H1 (cell line): ENCODE measurements around the gene SLC25A42. TPM values are rescaled to one million over a fixed set of nuclear protein-coding genes. Genes with fewer than 3 reads are reported as not detected.

ENCODE experiments used
- CTCF ChIA-PET: fragments of 300-600 bp; sonication (Branson Sonifier 250); formaldehyde crosslinking; loops from one replicate; lab custom pipeline; 2021; ENCODE audit not compliant: partially characterized antibody; lab: Charles Lee
- POLR2A ChIA-PET: fragments of 300-600 bp; sonication (Branson Sonifier 250); formaldehyde crosslinking; loops from one replicate; lab custom pipeline; 2021; ENCODE audit warnings: inconsistent platforms; ENCODE audit not compliant: partially characterized antibody; lab: Charles Lee
- DNase-seq, 2 experiments: peaks; one replicate each; pipeline versions ENCODE4 v3.0.0 to v3.0.0-alpha.2; 2010 to 2022; ENCODE audit warnings: low spot score in 2 of 2, low read depth in 1 of 2, mixed read lengths in 1 of 2
- FAIRE-seq: peaks from 2 replicates; lab custom pipeline; 2011; peaks lifted over from hg19 to GRCh38; lab: Jason Lieb, UNC
- H2AFZ ChIP-seq: 2 replicates; pipeline ENCODE4 v1.8.1; 2012; ENCODE audit warnings: low read length, inconsistent platforms
- H2AK5ac ChIP-seq: 2 replicates; pipeline ENCODE4 v1.6.1; 2013; ENCODE audit warnings: low read depth, low read length
- H2BK120ac ChIP-seq: replicated peaks from 2 replicates; pipeline ENCODE3; 2013; ENCODE audit warnings: low read depth, low read length, inconsistent platforms
- H2BK12ac ChIP-seq: 2 replicates; pipeline ENCODE4 v1.6.1; 2013; ENCODE audit warnings: low read depth, low read length
- H2BK15ac ChIP-seq: 2 replicates; pipeline ENCODE4 v1.6.1; 2013; ENCODE audit warnings: low read length
- H2BK20ac ChIP-seq: 2 replicates; pipeline ENCODE4 v1.6.1; 2013; ENCODE audit warnings: low read length
- H2BK5ac ChIP-seq: 2 replicates; pipeline ENCODE4 v1.6.1; 2013; ENCODE audit warnings: low read depth, low read length
- H3K14ac ChIP-seq: 2 replicates; pipeline ENCODE4 v1.6.1; 2013; ENCODE audit warnings: inconsistent platforms; ENCODE audit not compliant: insufficient read length
- H3K18ac ChIP-seq: 2 replicates; pipeline ENCODE4 v1.6.1; 2013; ENCODE audit warnings: low read length; ENCODE audit errors: extremely low read depth
- H3K23ac ChIP-seq: 2 replicates; pipeline ENCODE4 v1.6.1; 2013; ENCODE audit warnings: inconsistent platforms; ENCODE audit not compliant: insufficient read length
- H3K23me2 ChIP-seq: 2 replicates; pipeline ENCODE4 v1.6.1; 2013; ENCODE audit warnings: low read depth, low read length
- H3K27ac ChIP-seq: 2 replicates; pipeline ENCODE4 v1.6.1; 2011; ENCODE audit warnings: low read depth, low read length, inconsistent platforms
- H3K27me3 ChIP-seq, 4 experiments: replicated peaks in 1 of 4; 1 replicate in 1 of 4; 2 replicates in 3 of 4; pipeline versions ENCODE4 v1.6.1 to v1.8.1; 2011 to 2013; ENCODE audit warnings: low read length in 3 of 4, mild to moderate bottlenecking in 3 of 4, inconsistent platforms in 2 of 4, mixed read lengths in 2 of 4, moderate library complexity in 1 of 4; ENCODE audit not compliant: control insufficient read depth in 3 of 4, insufficient read depth in 3 of 4; ENCODE audit errors: extremely low read depth in 1 of 4
- H3K36me3 ChIP-seq, 4 experiments: 2 replicates each; pipeline versions ENCODE4 v1.6.1 to v1.8.1; 2011 to 2013; ENCODE audit warnings: mild to moderate bottlenecking in 4 of 4, low read length in 3 of 4, moderate library complexity in 2 of 4, control low read depth in 1 of 4, inconsistent platforms in 1 of 4; ENCODE audit not compliant: insufficient read depth in 4 of 4, control insufficient read depth in 2 of 4
- H3K4ac ChIP-seq: replicated peaks from 2 replicates; pipeline ENCODE3; 2013; ENCODE audit warnings: low read length, low read depth, mixed read lengths, inconsistent platforms; ENCODE audit not compliant: insufficient read length
- H3K4me1 ChIP-seq, 4 experiments: replicated peaks in 1 of 4; 1 replicate in 1 of 4; 2 replicates in 3 of 4; pipeline versions ENCODE4 v1.6.1 to v1.8.1; 2011 to 2013; ENCODE audit warnings: low read length in 3 of 4, inconsistent platforms in 2 of 4, mixed read lengths in 1 of 4; ENCODE audit not compliant: insufficient read depth in 4 of 4, control insufficient read depth in 3 of 4
- H3K4me2 ChIP-seq, 2 experiments: 2 replicates each; pipeline versions ENCODE4 v1.6.1 to v1.8.1; 2011 to 2013; ENCODE audit warnings: low read depth in 2 of 2, low read length in 2 of 2, control low read depth in 1 of 2, inconsistent platforms in 1 of 2, mild to moderate bottlenecking in 1 of 2; ENCODE audit not compliant: insufficient read depth in 1 of 2
- H3K4me3 ChIP-seq, 4 experiments: fragments of 200-600, 300-600 bp in 1 of 4; sonication (generic), shearing (Covaris generic), sonication (Bioruptor Twin) in 1 of 4; 2 replicates each; pipeline versions ENCODE4 v1.5.1 to v1.8.1; 2011 to 2016; ENCODE audit warnings: low read length in 4 of 4, low read depth in 3 of 4, control low read depth in 2 of 4, inconsistent platforms in 2 of 4, mild to moderate bottlenecking in 2 of 4, mixed read lengths in 1 of 4, moderate library complexity in 1 of 4; ENCODE audit not compliant: insufficient read depth in 2 of 4; ENCODE audit errors: extremely low read depth in 1 of 4
- H3K56ac ChIP-seq: replicated peaks from 2 replicates; pipeline ENCODE3; 2013; ENCODE audit warnings: low read depth, mild to moderate bottlenecking, mixed read lengths, low read length, inconsistent platforms; ENCODE audit not compliant: insufficient read length
- H3K79me1 ChIP-seq: 2 replicates; pipeline ENCODE4 v1.6.1; 2013; ENCODE audit warnings: low read depth, low read length, control low read depth
- H3K79me2 ChIP-seq, 2 experiments: 2 replicates each; pipeline versions ENCODE4 v1.6.1 to v1.8.1; 2012 to 2013; ENCODE audit warnings: low read length in 2 of 2, mild to moderate bottlenecking in 2 of 2, inconsistent platforms in 1 of 2; ENCODE audit not compliant: insufficient read depth in 2 of 2, control insufficient read depth in 1 of 2
- H3K9ac ChIP-seq, 4 experiments: replicated peaks in 1 of 4; 1 replicate in 1 of 4; 2 replicates in 3 of 4; pipeline versions ENCODE4 v1.6.1 to v1.8.1; 2011 to 2013; ENCODE audit warnings: low read depth in 3 of 4, low read length in 3 of 4, control low read depth in 2 of 4, mild to moderate bottlenecking in 2 of 4, moderate library complexity in 2 of 4, inconsistent platforms in 1 of 4; ENCODE audit errors: extremely low read depth in 1 of 4
- H3K9me3 ChIP-seq, 2 experiments: 2 replicates each; pipeline versions ENCODE4 v1.6.1 to v1.8.1; 2012 to 2013; ENCODE audit warnings: mild to moderate bottlenecking in 2 of 2, moderate library complexity in 2 of 2, control low read depth in 1 of 2, inconsistent platforms in 1 of 2, low read depth in 1 of 2, low read length in 1 of 2, mixed read lengths in 1 of 2; ENCODE audit not compliant: insufficient read depth in 2 of 2
- H4K20me1 ChIP-seq, 2 experiments: replicated peaks in 1 of 2; 2 replicates each; pipeline versions ENCODE3 to v1.8.1; 2011 to 2013; ENCODE audit warnings: inconsistent platforms in 2 of 2, low read length in 2 of 2, mild to moderate bottlenecking in 1 of 2; ENCODE audit not compliant: insufficient read depth in 2 of 2, control insufficient read depth in 1 of 2
- H4K5ac ChIP-seq: 2 replicates; pipeline ENCODE4 v1.6.1; 2013; ENCODE audit warnings: low read length, low read depth, mixed read lengths, inconsistent platforms; ENCODE audit not compliant: insufficient read length
- H4K8ac ChIP-seq: 2 replicates; pipeline ENCODE4 v1.8.0; 2013; ENCODE audit warnings: mild to moderate bottlenecking, moderate library complexity, low read length, inconsistent platforms; ENCODE audit not compliant: insufficient read depth; ENCODE audit errors: extremely low read depth
- H4K91ac ChIP-seq: replicated peaks from 2 replicates; pipeline ENCODE3; 2013; ENCODE audit warnings: low read length, mixed read lengths, inconsistent platforms; ENCODE audit not compliant: insufficient read length
- CBX5 ChIP-seq: fragments of 300-800, 300-1000 bp; sonication (generic); IDR thresholded peaks from 2 replicates; pipeline ENCODE4 v1.7.1; 2016; ENCODE audit warnings: antibody characterized with exemption, low read length, low read depth
- CEBPB ChIP-seq: IDR thresholded peaks from 2 replicates; pipeline ENCODE4 v1.6.1; 2012; ENCODE audit warnings: low read depth, low read length
- CHD2 ChIP-seq: IDR thresholded peaks from 2 replicates; pipeline ENCODE4 v1.6.1; 2012; ENCODE audit warnings: low read length, improper control_type of control experiment
- EGR1 ChIP-seq: IDR thresholded peaks from 2 replicates; pipeline ENCODE4 v1.6.1; 2011; ENCODE audit warnings: low read depth, low read length, borderline replicate concordance
- HDAC6 ChIP-seq: IDR thresholded peaks from one replicate; pipeline ENCODE4 v1.7.1; 2012; ENCODE audit warnings: low read depth, mild to moderate bottlenecking, inconsistent platforms, low read length, moderate library complexity
- JUN ChIP-seq: IDR thresholded peaks from 2 replicates; pipeline ENCODE4 v1.6.1; 2011; ENCODE audit warnings: low read depth, mild to moderate bottlenecking, improper control_type of control experiment, low read length
- KDM1A ChIP-seq: fragments of 200-600, 300-600 bp; sonication (generic); IDR thresholded peaks from 2 replicates; pipeline ENCODE4 v1.7.1; 2016; ENCODE audit warnings: mild to moderate bottlenecking, low read length, borderline replicate concordance
- MAFK ChIP-seq: IDR thresholded peaks from 2 replicates; pipeline ENCODE4 v1.6.1; 2012; ENCODE audit warnings: low read depth, mild to moderate bottlenecking, improper control_type of control experiment, low read length
- SIN3A ChIP-seq, 2 experiments: IDR thresholded peaks in 1 of 2; conservative IDR thresholded peaks in 1 of 2; 2 replicates each; pipeline ENCODE4 v1.6.1; 2011 to 2012; ENCODE audit warnings: low read length in 2 of 2, improper control_type of control experiment in 1 of 2, low read depth in 1 of 2, mild to moderate bottlenecking in 1 of 2
- TEAD4 ChIP-seq: IDR thresholded peaks from 2 replicates; pipeline ENCODE4 v1.6.1; 2012; ENCODE audit warnings: low read depth, low read length, inconsistent platforms, mixed read lengths
- WGBS, 2 experiments: shearing (Covaris generic) in 1 of 2; methylation state at CpG; one replicate each; pipeline versions ENCODE4 v1.1.6 to v1.1.7; 2013 to 2015; ENCODE audit warnings: low lambda C conversion rate in 2 of 2, mixed read lengths in 2 of 2, inconsistent platforms in 1 of 2, low coverage in 1 of 2, missing lambda C conversion rate in 1 of 2; ENCODE audit not compliant: insufficient replicate concordance in 2 of 2, insufficient coverage in 1 of 2, insufficient read length in 1 of 2; ENCODE audit errors: extremely low coverage in 1 of 2, missing lambda C conversion rate in 1 of 2; 5-methylcytosine and 5-hydroxymethylcytosine counted together
- polyA plus RNA-seq, 7 experiments: library from polyadenylated mRNA; depleted of rRNA in 3 of 7; stranded (reverse) in 5 of 7; unstranded in 2 of 7; fragments of >200 nt in 5 of 7; fragments of 200-250 nt in 2 of 7; gene quantifications; 1 replicate in 5 of 7; 2 replicates in 1 of 7; 4 replicates in 1 of 7; pipeline versions ENCODE4 v1.2.1 to v1.2.3, GENCODE V29; 2011 to 2013; ENCODE audit warnings: missing spikeins in 2 of 7, mixed read lengths in 2 of 7
- total RNA-seq: library from RNA; stranded (reverse); fragmentation: NEBNext Ultra II Directional; extraction: Animal tissue kit (Norgen Biotek cat#: 25700); gene quantifications from 2 replicates; pipeline ENCODE4 v1.2.1, GENCODE V29; 2021

Gene SLC25A42
- total and polyA plus RNA-seq, 2 of the 8 experiments (the other 6 are each of a cell fraction or from before 2014, with no cell fraction given) = 5.9 to 6.2 TPM

DNA sequence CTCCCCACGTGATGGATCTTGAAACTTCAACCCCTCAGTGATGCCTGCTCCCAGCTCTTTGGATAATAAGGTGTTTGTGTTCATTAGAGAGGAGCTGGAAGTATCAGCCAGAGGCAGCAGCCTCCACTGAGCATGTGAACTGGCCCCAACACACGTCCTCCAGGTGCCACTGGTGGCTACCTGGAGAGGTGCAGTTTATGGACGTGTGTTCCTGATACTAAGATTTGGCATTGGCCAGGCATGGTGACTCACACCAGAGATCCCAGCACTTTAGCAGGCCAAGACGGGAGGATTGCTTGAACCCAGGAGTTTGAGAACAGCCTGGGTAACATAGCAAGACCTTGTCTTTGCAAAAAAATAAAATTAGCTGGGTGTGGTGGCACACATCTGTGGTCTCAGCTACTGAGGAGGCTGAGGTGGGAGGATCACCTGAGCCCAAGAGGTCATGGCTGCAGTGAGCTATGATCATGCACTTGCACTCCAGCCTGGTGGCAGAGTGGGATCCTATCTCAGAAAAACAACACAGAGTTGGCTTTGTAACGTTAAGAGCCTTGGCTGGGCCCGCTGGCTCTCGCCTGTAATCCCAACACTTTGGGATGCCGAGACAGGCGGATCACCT lies 34.4 kb downstream of the SLC25A42 start:
- ChIA-PET CTCF (interaction anchor here (0.6 to 2.8 kb wide), 16 partner anchors 10 to 578 kb away, joined by 3 to 10 read pairs (median 4); no protein-coding TSS in a partner anchor), POLR2A (interaction anchor here (0.7 to 1.3 kb wide), 3 partner anchors 11 to 46 kb away, joined by 3 read pairs; no protein-coding TSS in a partner anchor)
- no peak overlapping the region for H2BK5ac ChIP-seq
- H3K14ac ChIP-seq = no peak overlapping the region
- no peaks in the 10 kb centered on the region; a peak in 2 of 7 replicates for H3K4me1 ChIP-seq
- no peak overlapping the region for H2BK12ac ChIP-seq
- no peak for DNase-seq
- H3K9ac ChIP-seq = no peak overlapping the region
- H4K8ac ChIP-seq = no peak overlapping the region
- no peak for FAIRE-seq
- H3K27ac ChIP-seq = no peak overlapping the region
- 86% methylated on average over 9 of the region's 9 CpGs; no CpG with 5 or more reads in 1 of the 2 experiments for WGBS, 2 experiments
- no peaks in the 10 kb centered on the region for H3K9me3 ChIP-seq
- H3K18ac ChIP-seq = no peak overlapping the region
- H3K79me1 ChIP-seq = no peaks in the 10 kb centered on the region; the same call in 1 of the 2 replicates
- no peak overlapping the region for H3K23ac ChIP-seq
- H2BK15ac ChIP-seq = no peak overlapping the region
- no peak overlapping the region for H4K91ac ChIP-seq
- H3K27me3 ChIP-seq = no peaks in the 10 kb centered on the region; a peak in 2 of 7 replicates
- H2BK120ac ChIP-seq = no peak overlapping the region
- no peak overlapping the region for H4K5ac ChIP-seq
- H3K23me2 ChIP-seq = no peaks in the 10 kb centered on the region
- H3K56ac ChIP-seq = no peak overlapping the region
- no peaks in the 10 kb centered on the region for H3K79me2 ChIP-seq
- no peak overlapping the region for H2AFZ ChIP-seq
- H3K4me3 ChIP-seq = no peak overlapping the region
- H2AK5ac ChIP-seq = no peak overlapping the region
- no peak overlapping the region for H3K4me2 ChIP-seq
- H2BK20ac ChIP-seq = no peak overlapping the region
- no peaks in the 10 kb centered on the region for H4K20me1 ChIP-seq
- H3K36me3 ChIP-seq = no peaks in the 10 kb centered on the region
- H3K4ac ChIP-seq = no peak overlapping the region
- TF ChIP-seq EGR1 (no peak), MAFK (no peak), TEAD4 (no peak), CEBPB (no peak), SIN3A (conservative IDR thresholded peaks at IDR 0.05 in 1 of 2, IDR thresholded peaks at IDR 0.05 in 1 of 2; ENCODE audit: low read depth in 1 of 2, low read length in 2 of 2) (no peak), KDM1A (no peak), CBX5 (no peak), JUN (no peak), HDAC6 (no peak), CHD2 (no peak)
